Stomach (tissue), 9 donors: ENCODE results near the gene SMARCA4. TPM values are rescaled to one million over a fixed set of nuclear protein-coding genes. Genes with fewer than 3 reads are reported as not detected.

Experiments
- DNase-seq, 2 donors: peaks; one replicate each; pipeline versions ENCODE4 v3.0.0 to v3.0.0-alpha.2; 2013 to 2019
- H3K27ac ChIP-seq, 5 donors: fragments of 200-600 bp in 4 of 5; sonication (generic) in 4 of 5; one replicate each; pipeline ENCODE4 v1.5.1; 2013 to 2019; ENCODE audit warnings: mild to moderate bottlenecking in 1 of 5, moderate library complexity in 1 of 5
- H3K27me3 ChIP-seq, 3 donors: fragments of 200-600 bp; sonication (generic); one replicate each; pipeline ENCODE4 v1.5.1; 2017 to 2019; ENCODE audit warnings: mixed run types in 1 of 3
- H3K36me3 ChIP-seq, 4 donors: fragments of 200-600 bp; sonication (generic); 1 replicate in 3 of 4; 2 replicates in 1 of 4; pipeline ENCODE4 v1.5.1; 2016 to 2019
- H3K4me1 ChIP-seq, 4 donors: fragments of 200-600 bp; sonication (generic); one replicate each; pipeline ENCODE4 v1.5.1; 2016 to 2019
- H3K4me3 ChIP-seq, 4 donors: fragments of 200-600 bp; sonication (generic) in 3 of 4; one replicate each; pipeline ENCODE4 v1.5.1; 2016 to 2019; ENCODE audit warnings: mild to moderate bottlenecking in 1 of 4
- H3K9me3 ChIP-seq, 4 donors: fragments of 200-600 bp; sonication (generic); one replicate each; pipeline ENCODE4 v1.5.1; 2016 to 2019
- EP300 ChIP-seq: sonication (generic); formaldehyde crosslinking; IDR thresholded peaks from one replicate; pipeline ENCODE4 v1.6.1; 2017; ENCODE audit warnings: antibody characterized with exemption
- POLR2A ChIP-seq, 4 donors: fragments of 450-650 bp; IDR thresholded peaks; one replicate each; pipeline ENCODE4 v1.6.1; 2016; ENCODE audit warnings: antibody characterized with exemption in 4 of 4, control low read depth in 2 of 4, mild to moderate bottlenecking in 1 of 4, moderate library complexity in 1 of 4
- POLR2AphosphoS5 ChIP-seq, 3 donors: sonication (generic); formaldehyde crosslinking; IDR thresholded peaks; one replicate each; pipeline ENCODE4 v1.6.1; 2016; ENCODE audit warnings: antibody characterized with exemption in 3 of 3
- WGBS, 5 donors: extraction: QIAGEN DNeasy Blood & Tissue Kit in 3 of 5; methylation state at CpG; one replicate each; pipeline versions ENCODE4 v1.1.5 to v1.1.7; 2013 to 2018; 5-methylcytosine and 5-hydroxymethylcytosine counted together
- intact Hi-C: fragments of 100-400 bp; cut with DNase I; formaldehyde crosslinking; loops from one replicate; pipeline ENCODE4 v1.15.1; 2023; ENCODE audit warnings: low total_unique reads
- polyA plus RNA-seq, 3 donors: library from polyadenylated mRNA; stranded (reverse); fragments of 200-250 nt; gene quantifications; one replicate each; pipeline ENCODE4 v1.2.3, GENCODE V29; 2013
- total RNA-seq, 5 donors: library from RNA; depleted of rRNA; stranded (reverse); fragments of >200 nt; gene quantifications; one replicate each; pipeline versions ENCODE4 v1.1.0 to v1.2.3, GENCODE V29; 2014 to 2016
- TF ChIP-seq, protein P1 (sequence below), 7 experiments: fragments of 450-650 bp in 4 of 7; fragments of 200-600 bp in 3 of 7; sonication (generic) in 3 of 7; IDR thresholded peaks; one replicate each; pipeline ENCODE4 v1.5.1; 2016 to 2019; ENCODE audit warnings: antibody characterized with exemption in 7 of 7, control low read depth in 2 of 7, mild to moderate bottlenecking in 1 of 7
- donor health status: healthy with polysubstance abuse.
- donor health status: Bipolar disorder and iron deficiency.
- donor health status: healthy.

Gene SMARCA4
- total and polyA plus RNA-seq, 8 donors, result 28.6 to 158 (median 60.9) TPM

DNA sequence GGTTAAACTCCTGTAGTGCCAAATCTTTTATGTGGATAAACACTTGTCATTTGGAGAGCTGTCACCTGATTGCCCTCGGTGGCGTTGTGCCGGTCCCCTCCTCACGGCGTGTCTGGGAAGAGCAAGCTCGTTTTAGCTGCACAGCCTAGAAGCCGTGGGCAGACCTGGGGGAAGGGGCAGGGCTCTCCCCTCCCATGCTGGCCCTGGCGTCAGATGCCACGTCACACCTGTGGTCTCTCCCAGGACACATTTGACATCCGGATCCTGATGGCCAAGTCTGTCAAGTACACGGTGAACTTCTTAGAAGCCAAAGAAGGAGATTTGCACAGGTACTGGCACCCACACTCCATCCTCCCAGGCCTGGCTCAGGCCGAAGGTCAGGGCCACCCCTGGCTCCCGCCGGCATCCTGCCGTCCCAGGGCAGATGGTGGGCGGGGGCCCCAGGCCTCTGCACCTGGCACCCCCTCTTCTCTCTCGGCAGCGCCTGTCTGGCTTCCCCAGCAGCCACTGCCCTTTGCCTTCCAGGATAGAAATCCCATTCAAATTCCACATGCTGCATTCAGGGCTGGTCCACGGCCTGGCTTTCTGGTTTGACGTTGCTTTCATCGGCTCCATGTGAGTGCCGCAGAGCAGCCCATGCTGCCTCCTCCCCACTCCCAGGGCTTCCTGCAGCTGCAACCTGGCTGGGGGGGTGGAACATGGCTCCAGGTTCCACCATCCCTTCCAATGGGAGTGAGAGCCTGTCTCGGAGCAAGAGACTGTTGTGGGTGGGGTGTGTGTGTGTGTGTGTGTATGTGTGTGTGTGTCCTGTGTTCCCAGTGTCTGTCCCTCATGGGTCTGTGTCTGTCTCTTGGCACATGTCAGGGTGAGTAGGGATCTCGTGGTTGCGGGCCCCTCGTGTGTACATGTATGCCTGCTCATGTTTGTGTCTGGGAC is 41.2 kb upstream of the SMARCA4 start:
- Histone ChIP-seq H3K27ac (no peak overlapping the region), H3K27me3 (no peaks in the 10 kb centered on the region), H3K4me1 (peaks cover 0 to 7% (median 0%) of the 10 kb centered on the region in 4 donors), H3K9me3 (no peaks in the 10 kb centered on the region), H3K4me3 (no peak overlapping the region), H3K36me3 (peaks cover 56 to 100% (median 98%) of the 10 kb centered on the region in 4 donors)
- intact Hi-C loops, result loop anchor here (10.0 kb wide), 1 partner anchor 45 kb away; the partner anchor contains the start of gene CARM1
- TF ChIP-seq, protein P1, sequence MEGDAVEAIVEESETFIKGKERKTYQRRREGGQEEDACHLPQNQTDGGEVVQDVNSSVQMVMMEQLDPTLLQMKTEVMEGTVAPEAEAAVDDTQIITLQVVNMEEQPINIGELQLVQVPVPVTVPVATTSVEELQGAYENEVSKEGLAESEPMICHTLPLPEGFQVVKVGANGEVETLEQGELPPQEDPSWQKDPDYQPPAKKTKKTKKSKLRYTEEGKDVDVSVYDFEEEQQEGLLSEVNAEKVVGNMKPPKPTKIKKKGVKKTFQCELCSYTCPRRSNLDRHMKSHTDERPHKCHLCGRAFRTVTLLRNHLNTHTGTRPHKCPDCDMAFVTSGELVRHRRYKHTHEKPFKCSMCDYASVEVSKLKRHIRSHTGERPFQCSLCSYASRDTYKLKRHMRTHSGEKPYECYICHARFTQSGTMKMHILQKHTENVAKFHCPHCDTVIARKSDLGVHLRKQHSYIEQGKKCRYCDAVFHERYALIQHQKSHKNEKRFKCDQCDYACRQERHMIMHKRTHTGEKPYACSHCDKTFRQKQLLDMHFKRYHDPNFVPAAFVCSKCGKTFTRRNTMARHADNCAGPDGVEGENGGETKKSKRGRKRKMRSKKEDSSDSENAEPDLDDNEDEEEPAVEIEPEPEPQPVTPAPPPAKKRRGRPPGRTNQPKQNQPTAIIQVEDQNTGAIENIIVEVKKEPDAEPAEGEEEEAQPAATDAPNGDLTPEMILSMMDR (IDR thresholded peaks at IDR 0.05), result no peak
- TF ChIP-seq POLR2AphosphoS5 (IDR thresholded peaks at IDR 0.05) (no peak), POLR2A (IDR thresholded peaks at IDR 0.05) (no peak)
- 74 to 79% (median 75%) methylated on average over 18 to 26 of the region's 26 CpGs for WGBS, 5 donors
- DNase-seq, result no peak

- 86 to 93% (median 90%) methylated on average over 4 to 10 of the region's 10 CpGs for WGBS, 5 donors
- Histone ChIP-seq H3K9me3 (no peaks in the 10 kb centered on the region), H3K27me3 (no peaks in the 10 kb centered on the region), H3K4me1 (peaks cover 0 to 4% (median 0%) of the 10 kb centered on the region in 4 donors), H3K36me3 (peaks cover 56 to 100% (median 98%) of the 10 kb centered on the region in 4 donors), H3K27ac (no peak overlapping the region), H3K4me3 (no peak overlapping the region)
- no peak for DNase-seq
- intact Hi-C loops, result loop anchor here (10.0 kb wide), 1 partner anchor 45 kb away; the partner anchor contains the start of gene CARM1
- TF ChIP-seq EP300 (no peak), POLR2A (IDR thresholded peaks at IDR 0.05) (no peak), POLR2AphosphoS5 (IDR thresholded peaks at IDR 0.05) (no peak)
- TF ChIP-seq, protein P1 (IDR thresholded peaks at IDR 0.05), result no peak
These were observed 40.6 kb upstream of the SMARCA4 start for GRCh38 chr19:10920288-10920655.

DNA sequence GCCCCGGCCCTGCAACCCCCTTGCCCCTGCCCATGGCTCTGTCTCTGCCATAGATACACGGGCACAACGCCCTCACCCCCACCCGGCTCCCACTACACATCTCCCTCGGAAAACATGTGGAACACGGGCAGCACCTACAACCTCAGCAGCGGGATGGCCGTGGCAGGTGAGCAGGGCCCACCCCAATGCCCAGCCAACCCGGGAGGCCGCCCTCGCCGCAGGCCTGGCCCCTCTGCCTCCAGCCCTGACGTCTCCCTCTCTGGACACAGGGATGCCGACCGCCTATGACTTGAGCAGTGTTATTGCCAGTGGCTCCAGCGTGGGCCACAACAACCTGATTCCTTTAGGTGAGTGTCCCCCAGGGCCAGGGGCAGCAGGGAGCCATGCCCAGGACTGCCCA is 40.0 kb upstream of the SMARCA4 start:
- Histone ChIP-seq H3K4me1 (no peaks in the 10 kb centered on the region), H3K27me3 (no peaks in the 10 kb centered on the region), H3K36me3 (peaks cover 53 to 99% (median 96%) of the 10 kb centered on the region in 4 donors), H3K27ac (no peak overlapping the region), H3K4me3 (no peak overlapping the region), H3K9me3 (no peaks in the 10 kb centered on the region)
- 68 to 81% (median 77%) methylated on average over 9 to 16 of the region's 16 CpGs for whole genome bisulfite sequencing, 5 donors
- no peak for TF ChIP-seq POLR2AphosphoS5 (IDR thresholded peaks at IDR 0.05)
- no peak for TF ChIP-seq POLR2A (IDR thresholded peaks at IDR 0.05)
- no peak for TF ChIP-seq EP300
- TF ChIP-seq, protein P1 (IDR thresholded peaks at IDR 0.05), result no peak
- intact Hi-C loops, result loop anchor here (10.0 kb wide), 1 partner anchor 46 kb away; the partner anchor contains the start of gene CARM1
- no peak for DNase-seq

DNA sequence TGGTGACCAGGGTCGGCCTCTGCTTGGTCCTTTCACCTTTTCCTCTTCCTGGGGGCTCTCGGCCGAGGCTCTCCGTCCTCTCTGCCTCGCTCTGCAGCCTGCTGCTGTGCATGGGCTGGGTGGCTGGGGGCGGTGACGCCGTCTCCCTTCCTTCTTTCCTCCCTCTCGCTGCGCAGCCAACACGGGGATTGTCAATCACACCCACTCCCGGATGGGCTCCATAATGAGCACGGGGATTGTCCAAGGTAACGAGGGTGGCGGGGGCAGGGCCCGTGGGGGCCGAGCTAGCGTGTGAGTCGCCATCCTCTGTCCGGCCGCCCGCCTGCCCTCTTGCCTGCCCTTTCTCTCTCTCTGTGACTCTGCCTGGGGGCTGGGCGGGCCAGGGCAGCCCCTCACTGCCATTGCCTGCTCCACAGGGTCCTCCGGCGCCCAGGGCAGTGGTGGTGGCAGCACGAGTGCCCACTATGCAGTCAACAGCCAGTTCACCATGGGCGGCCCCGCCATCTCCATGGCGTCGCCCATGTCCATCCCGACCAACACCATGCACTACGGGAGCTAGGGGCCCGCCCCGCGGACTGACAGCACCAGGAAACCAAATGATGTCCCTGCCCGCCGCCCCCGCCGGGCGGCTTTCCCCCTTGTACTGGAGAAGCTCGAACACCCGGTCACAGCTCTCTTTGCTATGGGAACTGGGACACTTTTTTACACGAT is 39.5 kb upstream of the SMARCA4 start:
- 85 to 90% (median 90%) methylated on average over 30 to 43 of the region's 43 CpGs for WGBS, 5 donors
- peaks cover 47 to 93% (median 90%) of the 10 kb centered on the region in 4 donors for H3K36me3 ChIP-seq

More for the DNA sequence above, 39.5 kb upstream of the SMARCA4 start:
- H3K27me3 ChIP-seq, result no peaks in the 10 kb centered on the region
- no peaks in the 10 kb centered on the region for H3K9me3 ChIP-seq
- intact Hi-C loops, result loop anchor here (10.0 kb wide), 1 partner anchor 47 kb away; the partner anchor contains the start of gene CARM1
- no peak overlapping the region for H3K27ac ChIP-seq
- no peak overlapping the region for H3K4me3 ChIP-seq
- H3K4me1 ChIP-seq, result no peaks in the 10 kb centered on the region
- DNase-seq, result no peak
- no peak for TF ChIP-seq POLR2A (IDR thresholded peaks at IDR 0.05)
- no peak for TF ChIP-seq POLR2AphosphoS5 (IDR thresholded peaks at IDR 0.05)
- TF ChIP-seq, protein P1 (IDR thresholded peaks at IDR 0.05), result no peak
- TF ChIP-seq EP300, result no peak
